ENCODE results near the gene FRMD1. TPM values are rescaled to one million over a fixed set of nuclear protein-coding genes. Genes with fewer than 3 reads are reported as not detected.

The FRMD1 gene
- total RNA-seq, 1 donor from 2014 or later, result not detected

- no peak overlapping the region for H3K9ac ChIP-seq (ENCODE audit: low read length)
- DNase-seq (ENCODE audit: low read depth) (no peak), FAIRE-seq (no peak)
- no peak overlapping the region for H3K4me2 ChIP-seq (ENCODE audit: low read length)
- Mint-ChIP-seq H3K36me3 (ENCODE audit: low read depth, unreplicated experiment) (no peaks in the 10 kb centered on the region), H3K4me3 (ENCODE audit: unreplicated experiment) (no peak overlapping the region), H3K27me3 (ENCODE audit: low read depth, unreplicated experiment) (no peaks in the 10 kb centered on the region), H3K4me1 (ENCODE audit: low read depth, unreplicated experiment) (peaks cover 1% of the 10 kb centered on the region), H3K9me3 (ENCODE audit: unreplicated experiment) (peaks cover 38% of the 10 kb centered on the region), H3K27ac (ENCODE audit: unreplicated experiment) (no peak overlapping the region)
- peaks cover 8% of the 10 kb centered on the region for H3K4me1 ChIP-seq (ENCODE audit: insufficient read depth, low read length)
- H3K27ac ChIP-seq (ENCODE audit: low read depth, low read length), result no peak overlapping the region
- no peaks in the 10 kb centered on the region for H3K36me3 ChIP-seq (ENCODE audit: insufficient read depth, low read length)
- H2AFZ ChIP-seq (ENCODE audit: low read depth, low read length), result no peak overlapping the region
- no peak overlapping the region for H3K4me3 ChIP-seq (ENCODE audit: insufficient read depth, low read depth, low read length)
- no peaks in the 10 kb centered on the region for H3K79me2 ChIP-seq (ENCODE audit: insufficient read depth, low read length)
- no peaks in the 10 kb centered on the region for H4K20me1 ChIP-seq (ENCODE audit: insufficient read depth, low read length)
- H3K9me3 ChIP-seq (ENCODE audit: insufficient read depth, low read depth, low read length), result peaks cover 24% of the 10 kb centered on the region
- no peaks in the 10 kb centered on the region for H3K27me3 ChIP-seq (ENCODE audit: insufficient read depth, low read length)
- no peak for TF ChIP-seq EZH2 (IDR thresholded peaks at IDR 0.05; ENCODE audit: insufficient read depth, low read length)
- TF ChIP-seq, protein P1, sequence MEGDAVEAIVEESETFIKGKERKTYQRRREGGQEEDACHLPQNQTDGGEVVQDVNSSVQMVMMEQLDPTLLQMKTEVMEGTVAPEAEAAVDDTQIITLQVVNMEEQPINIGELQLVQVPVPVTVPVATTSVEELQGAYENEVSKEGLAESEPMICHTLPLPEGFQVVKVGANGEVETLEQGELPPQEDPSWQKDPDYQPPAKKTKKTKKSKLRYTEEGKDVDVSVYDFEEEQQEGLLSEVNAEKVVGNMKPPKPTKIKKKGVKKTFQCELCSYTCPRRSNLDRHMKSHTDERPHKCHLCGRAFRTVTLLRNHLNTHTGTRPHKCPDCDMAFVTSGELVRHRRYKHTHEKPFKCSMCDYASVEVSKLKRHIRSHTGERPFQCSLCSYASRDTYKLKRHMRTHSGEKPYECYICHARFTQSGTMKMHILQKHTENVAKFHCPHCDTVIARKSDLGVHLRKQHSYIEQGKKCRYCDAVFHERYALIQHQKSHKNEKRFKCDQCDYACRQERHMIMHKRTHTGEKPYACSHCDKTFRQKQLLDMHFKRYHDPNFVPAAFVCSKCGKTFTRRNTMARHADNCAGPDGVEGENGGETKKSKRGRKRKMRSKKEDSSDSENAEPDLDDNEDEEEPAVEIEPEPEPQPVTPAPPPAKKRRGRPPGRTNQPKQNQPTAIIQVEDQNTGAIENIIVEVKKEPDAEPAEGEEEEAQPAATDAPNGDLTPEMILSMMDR (IDR thresholded peaks at IDR 0.05; ENCODE audit: insufficient read depth, low read depth, low read length), result no peak
Observed at GRCh38 chr6:168037856-168038255, 41.2 kb downstream of the FRMD1 start.

DNA sequence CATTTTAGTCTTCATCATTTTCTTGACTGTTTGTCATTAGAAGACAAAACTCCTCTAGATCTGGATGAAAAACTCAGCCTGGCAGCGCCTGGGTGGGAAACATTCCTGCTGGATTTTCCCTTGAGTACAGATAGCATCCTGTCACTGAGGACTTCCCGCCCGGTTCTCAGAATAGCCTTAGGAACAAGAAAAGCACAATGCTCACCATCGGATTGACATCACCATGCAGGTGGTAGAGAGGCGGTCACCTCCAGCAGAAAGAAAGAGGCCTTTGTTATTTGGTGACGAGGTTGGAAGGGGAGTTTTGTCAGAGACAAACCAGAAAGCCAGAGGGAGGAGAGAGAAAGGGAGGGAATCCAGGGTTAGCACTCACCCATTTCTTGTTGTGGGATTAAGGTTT, 41.8 kb downstream of the FRMD1 start:
- no peak for TF ChIP-seq EZH2 (IDR thresholded peaks at IDR 0.05; ENCODE audit: insufficient read depth, low read length)
- TF ChIP-seq, protein P1 (IDR thresholded peaks at IDR 0.05; ENCODE audit: insufficient read depth, low read depth, low read length), result no peak
- H3K79me2 ChIP-seq (ENCODE audit: insufficient read depth, low read length), result no peaks in the 10 kb centered on the region
- DNase-seq (ENCODE audit: low read depth) (no peak), FAIRE-seq (no peak)
- Mint-ChIP-seq H3K4me3 (ENCODE audit: unreplicated experiment) (no peak overlapping the region), H3K27me3 (ENCODE audit: low read depth, unreplicated experiment) (no peaks in the 10 kb centered on the region), H3K36me3 (ENCODE audit: low read depth, unreplicated experiment) (no peaks in the 10 kb centered on the region), H3K27ac (ENCODE audit: unreplicated experiment) (no peak overlapping the region), H3K4me1 (ENCODE audit: low read depth, unreplicated experiment) (peaks cover 3% of the 10 kb centered on the region), H3K9me3 (ENCODE audit: unreplicated experiment) (peaks cover 38% of the 10 kb centered on the region)
- no peak overlapping the region for H3K27ac ChIP-seq (ENCODE audit: low read depth, low read length)
- H4K20me1 ChIP-seq (ENCODE audit: insufficient read depth, low read length), result no peaks in the 10 kb centered on the region
- H3K4me2 ChIP-seq (ENCODE audit: low read length), result no peak overlapping the region
- H3K9me3 ChIP-seq (ENCODE audit: insufficient read depth, low read depth, low read length), result peaks cover 24% of the 10 kb centered on the region
- no peak overlapping the region for H2AFZ ChIP-seq (ENCODE audit: low read depth, low read length)
- H3K27me3 ChIP-seq (ENCODE audit: insufficient read depth, low read length), result no peaks in the 10 kb centered on the region
- H3K4me1 ChIP-seq (ENCODE audit: insufficient read depth, low read length), result peaks cover 14% of the 10 kb centered on the region
- H3K4me3 ChIP-seq (ENCODE audit: insufficient read depth, low read depth, low read length), result no peak overlapping the region
- no peaks in the 10 kb centered on the region for H3K36me3 ChIP-seq (ENCODE audit: insufficient read depth, low read length)
- no peak overlapping the region for H3K9ac ChIP-seq (ENCODE audit: low read length)

- Histone ChIP-seq H3K4me1 (ENCODE audit: insufficient read depth, low read length) (peaks cover 25% of the 10 kb centered on the region), H4K20me1 (ENCODE audit: insufficient read depth, low read length) (no peaks in the 10 kb centered on the region), H3K4me2 (ENCODE audit: low read length) (peak overlapping the region; percentile 83), H3K79me2 (ENCODE audit: insufficient read depth, low read length) (no peaks in the 10 kb centered on the region), H3K9ac (ENCODE audit: low read length) (peak overlapping the region; percentile 68), H3K27ac (ENCODE audit: low read depth, low read length) (peak overlapping the region; percentile 34), H3K27me3 (ENCODE audit: insufficient read depth, low read length) (no peaks in the 10 kb centered on the region), H3K9me3 (ENCODE audit: insufficient read depth, low read depth, low read length) (peaks cover 21% of the 10 kb centered on the region), H3K36me3 (ENCODE audit: insufficient read depth, low read length) (no peaks in the 10 kb centered on the region), H3K4me3 (ENCODE audit: insufficient read depth, low read depth, low read length) (peak overlapping the region; percentile 55), H2AFZ (ENCODE audit: low read depth, low read length) (peak overlapping the region; percentile 72)
- FAIRE-seq, result no peak
- TF ChIP-seq, protein P1 (IDR thresholded peaks at IDR 0.05; ENCODE audit: insufficient read depth, low read depth, low read length), result no peak
- TF ChIP-seq EZH2 (IDR thresholded peaks at IDR 0.05; ENCODE audit: insufficient read depth, low read length), result no peak
- H3K4me1 Mint-ChIP-seq (ENCODE audit: low read depth, unreplicated experiment), result peaks cover 16% of the 10 kb centered on the region
- H3K4me3 Mint-ChIP-seq (ENCODE audit: unreplicated experiment), result no peak overlapping the region
- peaks cover 26% of the 10 kb centered on the region for H3K9me3 Mint-ChIP-seq (ENCODE audit: unreplicated experiment)
- H3K27ac Mint-ChIP-seq (ENCODE audit: unreplicated experiment), result no peak overlapping the region
- DNase-seq (ENCODE audit: low read depth), result peak; percentile 78
- no peaks in the 10 kb centered on the region for H3K36me3 Mint-ChIP-seq (ENCODE audit: low read depth, unreplicated experiment)
- no peaks in the 10 kb centered on the region for H3K27me3 Mint-ChIP-seq (ENCODE audit: low read depth, unreplicated experiment)
Observed at GRCh38 chr6:168035661-168036545, 43.1 kb downstream of the FRMD1 start.

Measured in astrocyte (in vitro differentiated cells and primary cell).